NCI-H1417 treated with DMSO at 0.1 percent for 48 hours (cell line): Measurements from ENCODE around the gene TMEM233.

Experiments used
- DNase-seq: peaks from one replicate; lab custom pipeline; 2025; lab: John Stamatoyannopoulos, UW

TMEM233 gene

GRCh38 chr12:119681728-119682638 lies 88.4 kb downstream of the TMEM233 start:
- no peak for DNase-seq

- no peak for DNase-seq
Measured at GRCh38 chr12:119682639-119683252, 89.2 kb downstream of the TMEM233 start.

GRCh38 chr12:119683413-119683812 lies 89.8 kb downstream of the TMEM233 start:
- no peak for DNase-seq

- no peak for DNase-seq
Measured at GRCh38 chr12:119683816-119684215, 90.2 kb downstream of the TMEM233 start.

GRCh38 chr12:119684711-119685369 lies 91.3 kb downstream of the TMEM233 start:
- DNase-seq: no peak

GRCh38 chr12:119685375-119685774 lies 91.8 kb downstream of the TMEM233 start:
- DNase-seq: no peak

- DNase-seq: no peak
Measured at GRCh38 chr12:119686355-119686754, 92.8 kb downstream of the TMEM233 start.

GRCh38 chr12:119686776-119687175 lies 93.2 kb downstream of the TMEM233 start:
- no peak for DNase-seq

- no peak for DNase-seq
Measured at GRCh38 chr12:119687406-119687805, 93.8 kb downstream of the TMEM233 start.

- no peak for DNase-seq
Measured at GRCh38 chr12:119687879-119688278, 94.3 kb downstream of the TMEM233 start.

GRCh38 chr12:119689935-119690500 lies 96.4 kb downstream of the TMEM233 start:
- DNase-seq: no peak

- no peak for DNase-seq
Measured at GRCh38 chr12:119691202-119691810, 97.7 kb downstream of the TMEM233 start.

GRCh38 chr12:119692410-119692809 lies 98.8 kb downstream of the TMEM233 start:
- DNase-seq: no peak
